K562 (cell line): ENCODE results near the gene SP6. TPM values are rescaled to one million over a fixed set of nuclear protein-coding genes. Genes with fewer than 3 reads are reported as not detected.

Experiments
- BCOR ChIP-seq: fragments of 450-650 bp; IDR thresholded peaks from 2 replicates; pipeline ENCODE4 v1.6.1; 2016
- BDP1 ChIP-seq: IDR thresholded peaks from 3 replicates; pipeline ENCODE4 v1.6.1; 2011; ENCODE audit not compliant: insufficient read length, insufficient read depth
- CBFB ChIP-seq: sonication (generic); formaldehyde crosslinking; IDR thresholded peaks from 2 replicates; pipeline ENCODE4 v1.4.0; 2020; ENCODE audit warnings: mild to moderate bottlenecking, missing genetic modification reagents
- ESRRA ChIP-seq: fragments of 450-650 bp; IDR thresholded peaks from 2 replicates; pipeline ENCODE4 v1.6.1; 2014; ENCODE audit warnings: low read depth, mild to moderate bottlenecking, moderate library complexity, borderline replicate concordance
- GATA2 ChIP-seq: sonication (generic); formaldehyde crosslinking; IDR thresholded peaks from 2 replicates; pipeline ENCODE4 v1.4.0; 2020; ENCODE audit warnings: mild to moderate bottlenecking, missing genetic modification reagents
- HDAC2 ChIP-seq: fragments of 450-650 bp; IDR thresholded peaks from 2 replicates; pipeline ENCODE4 v1.6.1; 2016; ENCODE audit warnings: mild to moderate bottlenecking
- HLTF ChIP-seq: fragments of 450-650 bp; IDR thresholded peaks from 2 replicates; pipeline ENCODE4 v1.6.1; 2016
- KDM1A ChIP-seq, 2 experiments: fragments of 450-650 bp; IDR thresholded peaks; 2 replicates each; pipeline ENCODE4 v1.6.1; 2016; ENCODE audit warnings: mild to moderate bottlenecking in 2 of 2
- PYGO2 ChIP-seq: fragments of 450-650 bp; IDR thresholded peaks from 2 replicates; pipeline ENCODE4 v1.6.1; 2016; ENCODE audit warnings: mild to moderate bottlenecking, missing genetic modification characterization, moderate library complexity, missing compliant biosample characterization
- RBFOX2 ChIP-seq: fragments of 200-400 bp; formaldehyde crosslinking; IDR thresholded peaks from 2 replicates; pipeline ENCODE4 v1.6.1; 2017; ENCODE audit warnings: low read depth, mild to moderate bottlenecking, low read length, moderate library complexity
- ZC3H11A ChIP-seq: IDR thresholded peaks from 2 replicates; pipeline ENCODE4 v1.6.1; 2012; ENCODE audit warnings: low read depth, low read length, improper control_type of control experiment
- ZNF263 ChIP-seq: sonication (generic); formaldehyde crosslinking; IDR thresholded peaks from 2 replicates; pipeline ENCODE4 v1.8.0; 2022; ENCODE audit warnings: mild to moderate bottlenecking, missing genetic modification reagents, borderline replicate concordance
- ZNF280A ChIP-seq: fragments of 450-650 bp; IDR thresholded peaks from 2 replicates; pipeline ENCODE4 v1.6.1; 2018; ENCODE audit warnings: mild to moderate bottlenecking, low read depth; ENCODE audit not compliant: partially characterized antibody
- ZNF347 ChIP-seq: fragments of 450-650 bp; formaldehyde crosslinking; IDR thresholded peaks from 2 replicates; pipeline ENCODE4 v1.4.0; 2020; ENCODE audit warnings: low read depth, mild to moderate bottlenecking, moderate library complexity
- ZNF639 ChIP-seq, 2 experiments: fragments of 200-800 bp in 1 of 2; sonication (Bioruptor generic) in 1 of 2; sonication (generic) in 1 of 2; formaldehyde crosslinking in 1 of 2; IDR thresholded peaks in 1 of 2; conservative IDR thresholded peaks in 1 of 2; 2 replicates each; pipeline versions ENCODE4 v1.5.0 to v1.6.1; 2016 to 2020; ENCODE audit warnings: missing compliant biosample characterization in 1 of 2, missing genetic modification characterization in 1 of 2, missing genetic modification reagents in 1 of 2
- ZNF77 ChIP-seq: fragments of 250-450 bp; sonication (Bioruptor Pico); IDR thresholded peaks from 2 replicates; pipeline ENCODE4 v1.5.0; 2020
- polyA plus RNA-seq, 8 experiments: library from polyadenylated mRNA; depleted of rRNA in 4 of 8; stranded (reverse) in 5 of 8; unstranded in 3 of 8; fragments of >200 nt; fragmentation: Nextera tagmentation in 2 of 8; fragmentation: Illumina TruSeq in 1 of 8; extraction: Ambion mirVana in 2 of 8; extraction: Trizol in 1 of 8; gene quantifications; 2 replicates each; pipeline versions ENCODE4 v1.2.1 to v1.2.3, GENCODE V29; 2011 to 2014; ENCODE audit warnings: inconsistent platforms in 1 of 8, missing spikeins in 1 of 8
- total RNA-seq, 7 experiments: library from RNA; depleted of rRNA in 6 of 7; stranded (reverse); fragments of >200 nt in 6 of 7; fragmentation: Illumina TruSeq in 2 of 7; extraction: Trizol in 2 of 7; gene quantifications; 2 replicates each; pipeline versions ENCODE4 v1.2.1 to v1.2.3, GENCODE V29; 2011 to 2021; ENCODE audit warnings: low replicate concordance in 1 of 7
- TF ChIP-seq, protein P1 (sequence below): fragments of 450-650 bp; formaldehyde crosslinking; IDR thresholded peaks from 2 replicates; pipeline ENCODE4 v1.4.0; 2020; ENCODE audit warnings: mild to moderate bottlenecking
- TF ChIP-seq, protein P2 (sequence below): sonication (generic); formaldehyde crosslinking; IDR thresholded peaks from 2 replicates; pipeline ENCODE4 v1.8.1; 2023; ENCODE audit warnings: mild to moderate bottlenecking, missing genetic modification reagents, moderate library complexity

The SP6 gene
- total and polyA plus RNA-seq, 9 of the 15 experiments (the other 6 are each of a cell fraction or from before 2014, with no cell fraction given), result 0.11 to 7.9 (median 2.2) TPM

DNA sequence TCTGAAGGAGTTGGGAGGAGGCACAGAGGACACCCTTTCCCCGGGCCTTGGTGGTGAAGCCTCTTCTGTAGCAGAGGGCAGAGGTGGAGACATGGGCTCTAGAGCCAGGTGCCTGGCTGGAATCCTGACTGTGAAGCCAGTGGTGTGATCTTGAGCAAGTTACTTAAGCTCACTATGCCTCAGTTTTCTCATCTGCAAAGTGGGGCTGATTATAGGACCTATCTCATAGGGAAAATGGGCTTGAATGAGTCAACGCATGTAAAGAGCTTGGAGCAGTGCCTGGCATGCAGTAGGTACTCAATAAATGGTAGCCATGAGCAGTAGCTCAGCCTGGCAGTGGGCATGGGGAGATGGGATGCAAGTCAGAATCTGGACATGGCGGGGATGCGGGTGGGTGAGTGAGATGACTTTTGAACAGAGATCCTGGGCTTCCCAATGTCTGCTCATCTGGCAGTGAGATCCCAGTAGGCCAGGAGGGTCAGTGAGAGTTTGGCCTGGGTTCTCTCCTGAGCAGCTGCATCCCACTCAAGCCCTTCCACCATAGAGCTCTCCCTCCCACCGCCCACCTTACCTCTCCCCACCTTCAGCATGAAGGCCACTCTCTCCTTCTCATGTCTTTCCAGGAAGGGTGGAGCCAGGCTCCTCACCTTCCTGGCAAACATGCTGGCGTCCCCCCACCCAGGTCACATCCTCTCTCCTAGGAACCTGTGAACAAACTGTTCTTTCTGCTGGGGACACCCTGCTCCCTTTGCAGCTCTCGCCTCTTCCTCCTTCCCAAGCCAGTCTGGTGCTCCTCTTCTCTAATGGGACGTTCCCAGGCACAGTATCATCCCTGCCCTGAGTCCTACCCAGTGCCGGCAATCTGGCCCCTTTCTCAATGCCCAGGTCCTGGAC lies 32.0 kb upstream of the SP6 start (continued):
- TF ChIP-seq, protein P1, sequence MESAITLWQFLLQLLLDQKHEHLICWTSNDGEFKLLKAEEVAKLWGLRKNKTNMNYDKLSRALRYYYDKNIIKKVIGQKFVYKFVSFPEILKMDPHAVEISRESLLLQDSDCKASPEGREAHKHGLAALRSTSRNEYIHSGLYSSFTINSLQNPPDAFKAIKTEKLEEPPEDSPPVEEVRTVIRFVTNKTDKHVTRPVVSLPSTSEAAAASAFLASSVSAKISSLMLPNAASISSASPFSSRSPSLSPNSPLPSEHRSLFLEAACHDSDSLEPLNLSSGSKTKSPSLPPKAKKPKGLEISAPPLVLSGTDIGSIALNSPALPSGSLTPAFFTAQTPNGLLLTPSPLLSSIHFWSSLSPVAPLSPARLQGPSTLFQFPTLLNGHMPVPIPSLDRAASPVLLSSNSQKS (CRISPR knock-in tag), result no peak
- no peak for TF ChIP-seq ESRRA
- TF ChIP-seq ZNF347, result no peak
- TF ChIP-seq ZNF280A, result no peak
- no peak for TF ChIP-seq BDP1
- TF ChIP-seq ZNF263, result no peak
- TF ChIP-seq PYGO2 (tag), result no peak
- no peak for TF ChIP-seq CBFB
- TF ChIP-seq ZNF639 (CRISPR knock-in tag; conservative IDR thresholded peaks at IDR 0.05 in 1 of 2, IDR thresholded peaks at IDR 0.05 in 1 of 2), result no peak
- peak; percentile 39; the same call in 1 of the 2 replicates for TF ChIP-seq HDAC2
- no peak for TF ChIP-seq ZNF77
- TF ChIP-seq ZC3H11A, result no peak
- TF ChIP-seq KDM1A (IDR thresholded peaks at IDR 0.05), result peak; percentile 66 to 83
- TF ChIP-seq GATA2 (CRISPR knock-in tag), result no peak
- TF ChIP-seq RBFOX2, result no peak
- TF ChIP-seq, protein P2, sequence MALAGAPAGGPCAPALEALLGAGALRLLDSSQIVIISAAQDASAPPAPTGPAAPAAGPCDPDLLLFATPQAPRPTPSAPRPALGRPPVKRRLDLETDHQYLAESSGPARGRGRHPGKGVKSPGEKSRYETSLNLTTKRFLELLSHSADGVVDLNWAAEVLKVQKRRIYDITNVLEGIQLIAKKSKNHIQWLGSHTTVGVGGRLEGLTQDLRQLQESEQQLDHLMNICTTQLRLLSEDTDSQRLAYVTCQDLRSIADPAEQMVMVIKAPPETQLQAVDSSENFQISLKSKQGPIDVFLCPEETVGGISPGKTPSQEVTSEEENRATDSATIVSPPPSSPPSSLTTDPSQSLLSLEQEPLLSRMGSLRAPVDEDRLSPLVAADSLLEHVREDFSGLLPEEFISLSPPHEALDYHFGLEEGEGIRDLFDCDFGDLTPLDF, result no peak
- TF ChIP-seq BCOR, result peak; percentile 80
- no peak for TF ChIP-seq HLTF
